ENCODE measurements around the gene SLC26A8.

The SLC26A8 gene, protein sequence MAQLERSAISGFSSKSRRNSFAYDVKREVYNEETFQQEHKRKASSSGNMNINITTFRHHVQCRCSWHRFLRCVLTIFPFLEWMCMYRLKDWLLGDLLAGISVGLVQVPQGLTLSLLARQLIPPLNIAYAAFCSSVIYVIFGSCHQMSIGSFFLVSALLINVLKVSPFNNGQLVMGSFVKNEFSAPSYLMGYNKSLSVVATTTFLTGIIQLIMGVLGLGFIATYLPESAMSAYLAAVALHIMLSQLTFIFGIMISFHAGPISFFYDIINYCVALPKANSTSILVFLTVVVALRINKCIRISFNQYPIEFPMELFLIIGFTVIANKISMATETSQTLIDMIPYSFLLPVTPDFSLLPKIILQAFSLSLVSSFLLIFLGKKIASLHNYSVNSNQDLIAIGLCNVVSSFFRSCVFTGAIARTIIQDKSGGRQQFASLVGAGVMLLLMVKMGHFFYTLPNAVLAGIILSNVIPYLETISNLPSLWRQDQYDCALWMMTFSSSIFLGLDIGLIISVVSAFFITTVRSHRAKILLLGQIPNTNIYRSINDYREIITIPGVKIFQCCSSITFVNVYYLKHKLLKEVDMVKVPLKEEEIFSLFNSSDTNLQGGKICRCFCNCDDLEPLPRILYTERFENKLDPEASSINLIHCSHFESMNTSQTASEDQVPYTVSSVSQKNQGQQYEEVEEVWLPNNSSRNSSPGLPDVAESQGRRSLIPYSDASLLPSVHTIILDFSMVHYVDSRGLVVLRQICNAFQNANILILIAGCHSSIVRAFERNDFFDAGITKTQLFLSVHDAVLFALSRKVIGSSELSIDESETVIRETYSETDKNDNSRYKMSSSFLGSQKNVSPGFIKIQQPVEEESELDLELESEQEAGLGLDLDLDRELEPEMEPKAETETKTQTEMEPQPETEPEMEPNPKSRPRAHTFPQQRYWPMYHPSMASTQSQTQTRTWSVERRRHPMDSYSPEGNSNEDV

DNA sequence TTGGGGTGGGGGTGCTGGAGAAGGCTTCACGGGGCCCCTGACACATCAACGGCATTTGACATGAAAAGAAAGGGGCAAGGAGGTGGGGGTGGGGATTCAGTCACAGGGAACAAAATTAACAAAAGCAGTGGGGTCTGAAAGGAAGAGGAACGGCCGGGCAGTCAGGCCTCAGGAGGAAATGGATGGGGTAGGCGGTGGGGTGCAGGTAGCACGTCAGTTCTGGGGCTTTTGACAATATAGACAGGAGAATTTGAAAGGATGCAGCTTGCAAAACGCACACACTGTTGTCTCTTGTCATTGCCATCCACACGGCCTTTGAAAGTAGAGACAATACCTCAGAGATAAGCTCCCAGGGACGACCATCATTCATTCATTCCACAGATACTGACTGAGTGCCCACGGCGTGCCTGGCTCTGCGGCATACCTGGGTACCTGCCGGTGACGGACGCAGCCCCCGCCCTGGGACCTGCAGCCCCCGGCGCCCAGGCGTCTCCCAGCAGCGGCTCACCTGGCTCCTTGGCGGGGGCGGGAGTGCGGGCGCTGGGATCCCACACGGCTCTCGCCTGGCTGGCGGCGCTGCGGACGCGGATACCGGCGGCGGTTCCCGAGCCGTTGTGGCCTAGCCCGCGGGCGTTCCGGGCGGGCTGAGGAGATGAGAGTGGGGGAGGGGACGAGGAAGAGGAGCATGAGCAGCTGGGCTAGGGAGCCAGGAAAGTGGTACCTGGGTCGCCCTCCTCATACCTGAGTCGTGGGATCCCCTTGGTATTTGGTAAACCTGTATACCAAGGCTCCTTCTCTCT, at the start of gene SLC26A8:
SLC26A8 (minus strand) TSS at position 646 of the 800 bp plus-strand sequence. CDS start 4,934 bp downstream, outside the sequence.
- DNase-seq: no peak

DNA sequence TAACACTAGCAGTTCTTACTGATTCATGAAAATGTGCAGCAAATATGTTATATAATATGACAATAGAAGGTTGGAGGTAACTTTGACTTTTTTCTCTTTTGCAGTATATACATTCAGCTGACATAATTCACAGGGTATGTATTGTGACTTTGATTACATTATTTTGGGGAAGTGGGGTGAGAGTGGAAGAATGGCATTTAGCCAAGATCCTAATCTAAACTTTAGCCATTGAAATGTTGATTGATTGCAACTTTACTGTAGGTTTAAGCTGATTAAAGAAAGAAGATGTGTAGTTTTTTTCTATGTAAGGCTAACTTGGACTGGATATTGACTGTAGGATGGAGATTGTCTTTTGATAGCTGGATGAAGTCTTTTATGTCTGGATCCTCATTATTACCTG, 49.1 kb upstream of the SLC26A8 start:
- DNase-seq: no peak

DNA sequence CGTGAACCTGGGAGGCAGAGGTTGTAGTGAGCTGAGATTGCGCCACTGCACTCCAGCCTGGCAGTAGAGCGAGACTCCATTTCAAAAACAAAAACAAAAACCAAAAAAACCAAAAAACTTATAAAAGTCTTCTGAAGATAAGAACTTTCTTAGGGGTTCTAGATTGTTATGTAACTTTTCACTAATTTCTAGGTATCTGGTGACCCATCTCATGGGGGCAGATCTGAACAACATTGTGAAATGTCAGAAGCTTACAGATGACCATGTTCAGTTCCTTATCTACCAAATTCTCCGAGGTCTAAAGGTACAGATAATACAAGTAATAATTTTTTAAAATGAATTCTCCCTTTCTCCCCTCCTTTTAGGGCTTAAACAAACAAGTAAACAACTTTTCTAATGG, 48.2 kb upstream of the SLC26A8 start:
- DNase-seq: no peak

DNA sequence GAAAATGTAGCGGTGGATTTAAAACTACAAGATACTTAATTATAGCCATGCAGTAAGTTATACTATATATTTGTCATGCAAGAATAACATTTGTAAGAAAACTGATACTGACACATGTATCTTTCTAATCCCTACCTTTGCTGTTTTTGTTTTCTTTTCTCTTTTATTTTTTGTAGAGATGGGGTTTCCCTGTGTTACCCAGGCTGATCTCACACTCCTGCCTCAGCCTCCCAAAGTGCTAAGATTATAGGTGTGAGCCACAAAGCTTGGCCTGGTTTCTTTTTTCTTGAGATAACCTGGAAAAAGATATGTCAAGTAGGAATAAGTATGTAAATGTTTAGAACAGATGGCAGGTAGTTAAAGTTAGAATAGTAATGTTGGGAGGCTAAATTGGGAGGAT, 47.3 kb upstream of the SLC26A8 start:
- DNase-seq: no peak

DNA sequence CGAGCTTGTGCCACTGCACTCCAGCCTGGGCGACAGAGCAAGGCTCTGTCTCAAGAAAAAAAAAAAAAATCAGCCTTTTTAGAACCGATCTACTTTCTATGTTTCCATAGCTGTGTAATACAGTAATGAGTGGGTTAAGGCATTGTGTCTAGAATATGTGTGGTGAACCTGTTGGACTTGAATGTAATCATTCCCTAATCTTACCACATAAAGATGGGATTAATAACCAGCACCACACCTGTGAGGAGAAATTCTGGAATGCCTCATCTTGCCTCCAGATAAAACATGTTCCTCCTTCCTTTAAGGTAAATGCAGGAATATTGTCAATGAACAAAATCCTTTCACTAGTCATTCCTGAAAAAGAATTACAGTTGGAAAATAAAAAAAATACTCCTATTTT, 46.8 kb upstream of the SLC26A8 start:
- no peak for DNase-seq

DNA sequence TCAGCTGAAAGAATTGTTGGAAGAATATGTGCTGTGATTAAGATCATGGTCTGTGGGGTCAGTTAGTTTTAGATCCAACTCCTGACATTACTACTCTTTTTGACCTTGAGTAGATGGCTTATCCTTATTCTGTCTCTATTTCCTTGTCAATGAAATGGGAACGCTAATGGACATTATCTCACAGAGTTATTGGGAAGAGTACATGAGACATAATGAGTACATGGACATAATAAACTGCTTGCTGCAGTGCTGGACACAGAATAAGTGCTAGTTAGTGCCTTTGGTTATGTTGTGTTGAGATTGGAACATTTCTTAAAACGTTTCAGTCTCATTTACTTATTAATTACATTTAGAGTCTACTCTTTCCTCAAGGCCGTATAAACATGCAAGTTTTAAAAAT, 45.8 kb upstream of the SLC26A8 start:
- no peak for DNase-seq

DNA sequence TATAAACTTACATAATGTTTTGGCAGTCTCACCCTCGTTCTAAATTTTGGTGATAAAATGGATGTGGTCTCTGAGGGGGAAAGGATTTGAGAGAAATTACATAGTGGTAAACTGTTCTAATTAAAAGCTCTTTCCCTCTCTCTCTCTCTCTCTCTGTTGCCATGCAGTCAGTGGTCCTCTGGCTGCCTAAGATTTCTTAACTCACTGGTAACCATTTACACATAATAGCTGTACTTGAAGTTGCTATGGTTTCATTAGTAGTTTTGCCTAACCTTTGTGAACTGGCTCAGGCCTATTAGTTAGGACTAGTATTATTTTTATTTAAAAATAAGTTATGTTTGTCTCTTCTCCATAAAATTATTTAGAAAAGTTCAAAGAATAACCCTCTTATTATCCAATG, 45.1 kb upstream of the SLC26A8 start:
- DNase-seq: no peak

DNA sequence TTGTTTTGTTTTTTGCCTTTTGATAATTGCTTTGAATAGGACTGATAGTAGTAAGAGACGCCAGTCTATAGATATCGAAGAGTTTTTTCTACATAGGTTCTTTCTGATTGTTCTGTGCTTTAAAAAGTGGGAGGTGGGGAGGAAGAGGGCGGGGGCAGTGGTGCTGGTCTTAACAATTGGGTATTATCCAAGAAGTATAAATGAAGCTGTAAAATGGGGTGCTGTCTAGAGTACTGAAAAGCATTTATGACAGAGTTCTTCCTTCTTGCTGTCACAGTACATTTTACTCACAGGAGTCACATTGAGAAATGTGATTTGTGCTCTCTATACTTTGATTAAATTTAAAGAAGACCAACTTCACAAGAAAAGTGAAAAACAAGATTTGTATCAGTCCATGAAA, 44.1 kb upstream of the SLC26A8 start:
- DNase-seq: no peak

DNA sequence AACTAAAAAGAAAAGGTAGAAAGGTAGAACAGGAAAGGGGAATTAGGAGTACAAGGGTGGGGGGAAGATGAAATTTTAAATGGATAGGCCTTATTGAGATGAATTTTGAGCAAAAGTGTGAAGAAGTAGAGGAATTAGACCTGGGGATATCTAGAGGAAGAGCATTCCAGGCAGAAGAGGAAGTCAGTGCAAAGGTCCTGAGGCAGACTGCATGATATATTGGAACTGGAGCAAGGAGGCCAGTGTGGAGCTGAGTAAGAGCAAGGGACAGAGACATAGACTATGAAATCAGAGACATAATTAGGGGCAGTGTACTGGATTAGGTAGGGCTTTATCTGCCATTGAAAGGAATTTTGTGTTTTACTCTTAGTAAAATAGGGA, 43.6 kb upstream of the SLC26A8 start:
- no peak for DNase-seq

DNA sequence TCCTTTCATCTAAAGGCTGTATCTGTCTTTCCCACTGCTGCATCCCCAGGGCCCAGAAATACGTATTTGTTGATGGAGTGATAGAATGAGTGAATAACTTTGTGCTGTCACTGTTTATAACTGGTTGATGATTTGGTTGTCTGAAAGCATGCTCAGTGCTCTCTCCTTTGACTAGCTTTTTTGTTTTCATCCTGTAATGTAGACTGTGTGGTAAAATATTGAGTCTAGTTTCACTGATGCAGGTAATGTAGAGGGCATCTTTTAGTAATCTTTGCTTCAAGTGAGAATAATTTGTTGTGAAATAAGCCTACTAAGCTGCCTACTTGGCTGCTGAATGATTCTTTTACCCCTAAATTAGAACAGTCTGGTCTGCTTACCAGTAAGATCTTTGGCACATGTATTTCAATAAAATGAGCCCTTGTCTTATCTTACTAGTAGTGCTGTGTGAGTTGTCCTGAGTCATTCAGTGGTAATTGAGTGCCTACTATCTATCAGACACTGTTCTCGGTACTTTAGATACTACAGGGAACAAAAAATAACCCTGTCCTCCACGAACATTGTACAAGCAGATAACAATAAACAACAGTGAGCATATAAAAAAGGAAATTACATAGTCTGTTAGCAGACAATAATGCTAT, 43.1 kb upstream of the SLC26A8 start:
- DNase-seq: no peak

DNA sequence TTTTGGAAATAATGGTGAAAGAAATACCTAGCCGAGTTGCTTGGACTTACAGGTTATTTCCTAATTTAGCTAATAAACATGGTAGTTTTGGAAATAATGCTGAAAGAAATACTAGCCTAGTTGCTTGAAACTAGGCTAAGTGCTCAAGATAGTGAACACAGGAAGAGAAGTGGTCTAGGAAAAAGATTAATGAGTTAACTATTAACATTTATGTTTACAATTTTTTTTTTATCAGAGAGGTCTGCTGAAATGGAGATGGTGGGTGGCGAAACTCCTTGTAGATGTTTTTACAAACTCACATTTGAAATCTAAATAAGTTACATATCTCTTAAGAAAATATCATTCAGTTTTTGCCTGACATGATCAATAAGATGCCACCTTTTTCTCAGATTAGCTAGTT, 42.4 kb upstream of the SLC26A8 start:
- DNase-seq: no peak

DNA sequence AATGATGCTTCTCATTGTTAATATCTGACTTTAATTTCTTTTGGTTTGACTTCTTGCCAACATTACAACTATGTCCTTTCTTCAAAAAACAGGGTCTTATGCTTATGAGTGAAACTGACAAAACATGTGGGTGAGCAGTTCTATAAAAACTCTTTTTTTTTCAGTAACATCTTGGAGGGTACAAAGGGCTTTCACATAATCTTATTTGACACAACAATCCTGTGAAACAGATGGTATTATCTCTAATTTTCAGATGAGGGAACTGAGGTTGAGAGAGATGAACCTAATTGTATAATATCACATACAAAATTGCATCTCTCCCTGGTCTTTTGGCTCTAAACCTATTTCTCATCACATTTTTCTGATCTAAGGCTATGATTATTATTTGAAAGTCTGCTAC, 41.5 kb upstream of the SLC26A8 start:
- DNase-seq: no peak

DNA sequence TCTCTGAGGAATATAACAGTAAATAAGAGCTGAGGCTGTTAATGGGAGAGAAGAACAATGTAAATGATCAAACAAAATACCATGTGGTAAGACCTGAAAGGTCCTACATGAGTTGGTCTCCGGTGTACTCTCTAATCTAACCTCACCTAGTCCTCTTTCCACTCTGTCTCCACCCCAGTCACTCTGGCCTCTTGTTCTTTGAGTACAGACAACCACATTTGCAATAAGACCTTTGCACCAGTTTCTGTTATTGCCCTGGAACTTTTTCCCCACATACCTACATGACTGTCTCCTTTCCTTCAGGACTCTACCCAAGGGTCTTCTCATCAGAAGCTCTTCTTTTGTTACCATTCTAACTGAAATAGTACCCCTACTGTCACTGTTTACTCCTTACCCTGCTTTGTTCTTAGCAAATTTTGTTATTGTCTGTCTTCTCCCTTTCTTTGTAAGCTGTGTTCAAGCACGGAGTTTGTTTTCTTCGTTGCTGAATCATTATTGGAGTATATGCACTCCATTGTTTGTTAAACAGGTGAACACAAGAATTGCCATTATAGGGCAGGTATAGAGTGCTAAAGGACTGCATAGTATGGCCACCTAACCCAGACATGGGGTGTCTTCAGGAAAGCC, 40.4 kb upstream of the SLC26A8 start:
- no peak for DNase-seq

DNA sequence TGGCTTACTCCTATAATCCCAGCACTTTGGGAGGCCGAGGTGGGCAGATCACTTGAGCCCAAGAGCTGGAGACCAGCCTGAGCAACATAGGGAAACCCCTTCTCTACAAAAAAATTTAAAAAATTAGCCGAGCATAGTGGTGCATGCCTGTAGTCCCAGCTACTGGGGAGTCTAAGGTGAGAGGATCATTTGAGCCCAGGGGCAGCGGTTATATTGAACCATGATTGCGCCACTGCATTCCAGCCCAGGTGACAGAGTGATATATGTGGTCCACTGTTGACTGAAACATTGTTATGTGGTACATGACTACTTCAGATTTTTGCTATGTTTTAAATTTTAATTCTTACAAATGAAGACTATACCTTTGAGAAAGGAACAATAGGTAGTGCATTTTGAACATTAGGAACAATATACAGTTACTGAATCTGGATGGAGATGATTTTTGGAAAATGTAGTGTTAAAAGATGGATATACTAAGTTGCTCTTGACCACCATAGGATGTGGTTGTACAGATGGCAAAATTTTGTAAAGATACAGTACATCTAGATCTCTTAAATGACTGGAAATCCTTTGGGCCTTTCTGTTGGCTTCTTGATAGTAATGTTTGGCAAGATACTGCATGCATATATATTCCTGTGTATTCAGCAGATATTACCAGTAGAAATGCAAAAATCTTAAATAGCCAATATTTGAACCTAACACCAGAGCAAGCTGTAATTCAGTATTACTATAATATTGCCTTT, 39.0 kb upstream of the SLC26A8 start:
- no peak for DNase-seq

DNA sequence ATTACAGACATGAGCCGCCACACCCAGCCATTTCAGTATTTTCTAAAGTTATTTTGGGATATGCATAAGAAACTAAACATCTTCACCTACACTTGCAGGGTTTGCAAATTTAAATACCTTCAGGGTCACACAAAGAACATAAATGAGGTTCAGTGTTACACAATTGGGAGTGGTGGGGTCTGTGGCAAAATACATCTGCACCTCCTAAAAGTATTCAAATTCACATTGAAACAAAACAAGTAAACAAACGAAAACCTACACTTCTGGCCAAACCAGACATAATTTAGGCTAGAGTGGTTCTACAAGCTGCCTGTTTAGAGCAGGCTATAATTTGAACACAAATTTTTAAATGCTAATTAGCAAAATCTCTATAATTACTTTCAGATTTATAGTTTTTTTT, 37.8 kb upstream of the SLC26A8 start:
- DNase-seq: no peak

DNA sequence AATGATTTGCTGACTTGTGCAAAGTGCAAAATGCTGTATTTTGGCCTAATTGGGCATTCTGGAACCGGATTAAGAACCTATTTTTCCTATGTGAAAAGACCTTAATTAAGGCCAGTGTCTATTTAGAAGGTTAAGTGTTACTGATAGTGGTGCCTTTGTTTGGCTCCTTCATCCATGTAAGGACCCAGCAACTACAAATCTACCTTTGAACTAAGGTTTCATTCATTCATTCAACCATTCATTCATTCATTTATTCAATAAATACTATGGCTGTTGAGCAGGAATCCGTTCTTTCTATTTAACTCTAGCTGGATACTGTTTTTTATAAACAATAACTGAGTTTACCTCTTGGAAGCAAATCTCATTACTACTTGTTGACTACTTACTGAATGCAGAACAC, 36.8 kb upstream of the SLC26A8 start:
- DNase-seq: no peak

DNA sequence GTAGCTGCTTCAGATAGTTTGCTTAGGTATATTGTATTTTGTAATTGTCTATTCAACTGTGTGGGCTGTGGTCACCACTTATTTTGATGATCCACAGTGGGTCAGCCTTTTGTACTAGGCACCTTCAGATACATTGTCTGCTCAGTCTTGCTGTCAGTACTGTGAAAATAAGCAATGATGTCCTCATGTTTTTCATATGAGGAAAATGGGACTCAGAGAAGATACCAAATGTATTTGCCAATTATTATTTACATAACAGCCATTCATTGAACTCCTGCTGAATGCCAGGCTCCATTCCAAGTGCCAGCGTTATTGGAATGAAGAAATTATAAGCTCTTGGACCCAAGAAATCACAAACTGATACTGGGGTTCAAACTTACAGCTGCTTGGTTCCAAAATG, 31.7 kb upstream of the SLC26A8 start:
- no peak for DNase-seq

DNA sequence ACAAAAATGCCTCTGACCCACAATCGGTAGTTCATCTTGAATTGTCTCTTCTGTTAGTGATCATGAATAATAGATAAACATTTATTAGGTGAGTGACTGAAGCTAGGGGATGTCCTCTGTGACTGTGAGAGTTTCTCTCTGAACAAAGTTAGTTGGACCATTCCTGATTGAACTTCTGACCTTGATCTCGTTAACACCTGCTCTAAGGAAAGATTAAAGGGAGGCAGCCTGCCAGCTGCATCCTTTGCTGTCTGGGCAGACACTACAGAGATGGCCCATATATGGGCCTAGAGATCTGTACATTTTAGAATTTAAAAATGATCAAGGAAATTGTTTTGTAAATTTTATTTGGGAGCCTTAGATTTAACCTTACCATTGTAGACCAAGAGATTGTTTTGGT, 30.5 kb upstream of the SLC26A8 start:
- DNase-seq: no peak

DNA sequence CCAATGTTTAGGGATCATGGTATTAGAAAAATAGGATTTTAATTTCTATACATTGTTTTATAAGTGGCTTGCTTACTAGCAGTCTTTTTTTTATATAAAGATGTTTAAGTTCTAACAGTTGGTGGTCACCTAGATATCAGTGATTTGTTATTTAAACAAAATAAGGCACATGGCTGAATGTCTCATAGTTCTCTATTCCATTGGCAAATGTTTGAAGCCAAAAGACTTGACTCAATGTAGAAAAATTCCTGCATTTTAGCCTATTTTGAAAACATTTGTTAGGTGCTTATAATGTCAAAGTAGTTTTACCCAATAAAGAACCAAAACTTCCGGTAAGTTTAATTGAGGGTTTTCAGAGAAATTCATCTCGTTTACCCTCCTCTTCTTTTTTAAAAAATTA, 30.0 kb upstream of the SLC26A8 start:
- DNase-seq: no peak

DNA sequence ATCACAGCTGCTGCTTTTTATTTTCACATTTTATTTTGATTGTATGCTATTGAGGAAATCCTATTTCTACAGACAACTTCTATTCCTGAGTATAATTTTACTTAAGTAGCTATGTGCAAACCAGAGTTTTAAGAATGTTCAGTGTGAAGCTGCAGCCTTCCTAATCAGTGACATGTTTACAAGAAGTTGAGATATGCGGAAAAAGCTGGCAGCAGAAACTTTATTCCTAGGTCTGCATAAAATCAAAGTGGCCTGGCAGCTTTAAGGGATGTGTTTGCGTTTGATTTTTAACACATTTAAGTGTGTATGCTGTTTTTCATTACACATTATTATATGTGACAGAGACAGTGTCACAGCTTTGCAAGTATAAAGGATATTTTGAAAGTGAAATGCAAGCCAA, 29.4 kb upstream of the SLC26A8 start:
- DNase-seq: no peak

DNA sequence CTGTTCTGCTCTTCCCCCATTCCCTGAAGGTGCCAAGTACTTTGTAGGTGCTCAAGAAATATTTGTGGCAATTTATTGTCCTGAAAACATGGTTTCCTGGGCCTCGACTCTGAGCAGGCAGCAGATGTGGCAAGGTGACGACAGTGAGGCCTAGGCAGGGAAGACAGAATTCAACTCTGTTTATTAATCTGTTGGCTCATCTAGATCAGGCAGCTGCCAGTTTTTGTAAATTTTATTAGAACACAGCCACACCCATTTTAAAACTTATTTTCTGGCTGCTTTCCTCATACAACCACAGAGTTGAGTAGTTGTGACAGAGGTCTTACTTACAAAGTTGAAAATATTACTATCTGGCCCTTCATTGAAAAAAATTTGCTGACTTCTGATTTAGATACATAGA, 27.7 kb upstream of the SLC26A8 start:
- DNase-seq: no peak
